ENCODE measurements around the gene PRKAG2.

Gene PRKAG2

GRCh38 chr7:151710646-151711434 is 166.1 kb downstream of the PRKAG2 start:
- no peak for DNase-seq (ENCODE audit: low spot score)

- DNase-seq (ENCODE audit: low spot score), result no peak
Measured at GRCh38 chr7:151710121-151710640, 166.7 kb downstream of the PRKAG2 start.

- DNase-seq (ENCODE audit: low spot score), result no peak
Measured at GRCh38 chr7:151709141-151710038, 167.5 kb downstream of the PRKAG2 start.

- no peak for DNase-seq (ENCODE audit: low spot score)
Measured at GRCh38 chr7:151708610-151709009, 168.3 kb downstream of the PRKAG2 start.

GRCh38 chr7:151707757-151708156 is 169.2 kb downstream of the PRKAG2 start:
- no peak for DNase-seq (ENCODE audit: low spot score)

- DNase-seq (ENCODE audit: low spot score), result no peak
Measured at GRCh38 chr7:151707105-151707469, 169.8 kb downstream of the PRKAG2 start.

- DNase-seq (ENCODE audit: low spot score), result no peak
Measured at GRCh38 chr7:151706277-151707104, 170.4 kb downstream of the PRKAG2 start.

- peak; percentile 73 for DNase-seq (ENCODE audit: low spot score)
Measured at GRCh38 chr7:151705636-151706276, 171.2 kb downstream of the PRKAG2 start.

GRCh38 chr7:151704960-151705635 is 171.8 kb downstream of the PRKAG2 start:
- DNase-seq (ENCODE audit: low spot score), result peak; percentile 58

GRCh38 chr7:151704299-151704959 is 172.5 kb downstream of the PRKAG2 start:
- no peak for DNase-seq (ENCODE audit: low spot score)

- no peak for DNase-seq (ENCODE audit: low spot score)
Measured at GRCh38 chr7:151702961-151703360, 174.0 kb downstream of the PRKAG2 start.

- no peak for DNase-seq (ENCODE audit: low spot score)
Measured at GRCh38 chr7:151700586-151701165, 176.2 kb downstream of the PRKAG2 start.

- no peak for DNase-seq (ENCODE audit: low spot score)
Measured at GRCh38 chr7:151699928-151700319, 177.0 kb downstream of the PRKAG2 start.

GRCh38 chr7:151699147-151699927 is 177.6 kb downstream of the PRKAG2 start:
- DNase-seq (ENCODE audit: low spot score), result no peak

- no peak for DNase-seq (ENCODE audit: low spot score)
Measured at GRCh38 chr7:151697942-151698341, 179.0 kb downstream of the PRKAG2 start.

- DNase-seq (ENCODE audit: low spot score), result no peak
Measured at GRCh38 chr7:151697515-151697895, 179.4 kb downstream of the PRKAG2 start.

- DNase-seq (ENCODE audit: low spot score), result peak; percentile 80
Measured at GRCh38 chr7:151696721-151697514, 180.0 kb downstream of the PRKAG2 start.

GRCh38 chr7:151695951-151696541 is 180.9 kb downstream of the PRKAG2 start:
- DNase-seq (ENCODE audit: low spot score), result no peak
